GM21528 (cell line): Measurements from ENCODE around the gene AMOT.

Source experiments
- ATAC-seq: cut with Tn5 transposase; IDR thresholded peaks from one replicate; pipeline ENCODE4 v1.9.1; 2021; ENCODE audit warnings: mild to moderate bottlenecking, moderate library complexity; ENCODE audit not compliant: unreplicated experiment, low FRiP score

Gene AMOT

DNA sequence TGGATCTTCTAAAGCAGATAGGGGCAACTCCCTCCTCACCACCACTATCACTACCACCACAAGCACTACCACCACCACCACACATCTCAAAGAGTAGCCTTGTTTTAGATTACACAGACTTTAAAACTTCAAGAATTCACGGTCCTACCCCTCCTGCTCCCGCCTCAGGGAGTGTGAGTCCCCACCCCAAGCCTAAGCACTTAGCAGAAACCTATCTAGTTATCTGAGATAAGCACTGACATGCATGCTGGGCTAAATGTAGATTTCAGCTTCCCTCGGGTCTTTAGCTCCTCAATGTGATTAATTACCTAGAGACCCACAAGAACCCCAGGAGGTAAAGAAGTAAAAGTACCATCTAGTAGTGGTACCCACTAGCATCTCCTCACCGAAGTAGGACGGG is 775 bp downstream of the AMOT start:
- no peak for ATAC-seq

DNA sequence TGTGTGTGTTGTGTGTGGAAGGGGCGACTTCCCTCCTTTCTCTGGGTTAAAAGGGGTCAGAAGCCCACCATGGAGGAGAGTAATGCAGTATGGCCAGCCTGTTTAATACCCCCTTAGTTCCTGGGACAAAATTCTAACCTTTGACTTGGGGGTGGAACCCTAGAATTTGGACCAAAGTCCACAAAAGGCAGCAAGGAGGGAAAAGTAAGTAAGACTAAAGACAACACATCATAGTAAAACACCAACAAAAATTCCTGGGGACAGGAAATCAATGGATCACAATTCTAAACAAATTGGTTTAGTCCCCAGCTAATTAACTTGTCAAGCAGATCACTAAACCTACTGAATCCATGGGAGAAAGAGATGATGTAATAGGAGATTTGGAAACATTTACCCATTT is 3.1 kb downstream of the AMOT start:
- no peak for ATAC-seq

DNA sequence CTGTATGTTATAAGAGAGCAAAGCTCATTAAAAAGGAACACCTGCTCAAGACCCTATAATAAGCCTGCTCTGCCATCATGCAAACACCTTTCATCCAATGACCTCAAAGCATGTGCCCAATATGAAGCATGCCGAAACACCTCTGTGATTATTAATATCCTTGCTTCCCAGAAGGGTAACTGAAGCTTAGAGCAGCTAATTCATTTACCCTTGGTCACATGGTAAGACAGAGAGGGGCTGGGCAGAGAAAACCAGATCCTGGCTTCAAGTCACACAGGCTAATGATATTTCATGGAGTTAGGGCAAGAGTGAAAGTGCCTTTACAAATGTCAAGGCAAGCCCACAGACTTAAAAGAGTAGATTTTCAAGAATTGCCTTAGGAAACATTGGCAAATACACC is 5.6 kb downstream of the AMOT start:
- ATAC-seq = no peak

DNA sequence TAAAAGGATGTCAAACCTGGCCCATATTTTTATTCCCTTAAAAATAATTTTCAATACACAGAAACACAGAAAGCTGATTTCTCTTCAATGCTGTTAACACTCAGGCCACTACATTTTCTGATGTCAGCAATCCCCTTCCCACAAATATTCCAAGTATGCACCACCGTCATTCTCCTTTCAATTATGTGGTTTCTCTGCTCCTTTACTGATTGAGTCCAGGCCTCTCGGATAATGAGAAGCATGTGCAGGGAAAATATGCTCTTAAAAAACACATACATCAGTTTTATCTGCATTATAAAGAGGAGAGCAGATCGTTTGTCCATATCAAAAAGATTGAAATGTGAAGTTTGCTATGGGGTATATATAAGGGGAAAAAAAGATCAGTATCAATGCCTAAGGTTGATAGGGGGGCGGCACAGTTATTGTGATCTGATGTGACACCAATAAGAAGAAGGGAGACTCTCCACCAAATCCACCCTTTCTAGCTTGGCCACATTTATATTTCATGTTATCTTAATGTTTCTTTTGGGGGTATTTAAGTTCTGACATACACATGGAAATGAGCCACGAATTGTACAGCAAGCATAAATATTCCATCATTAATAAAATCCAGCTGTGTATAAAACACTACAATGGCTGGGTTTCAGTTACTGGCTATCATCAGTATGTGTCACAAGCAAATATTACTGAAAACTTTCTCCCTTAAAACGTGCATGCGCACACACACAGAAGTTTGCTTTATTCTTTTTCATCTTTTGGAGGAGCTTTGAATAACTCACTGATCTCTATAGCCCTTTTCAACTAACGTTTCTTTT is 6.4 kb downstream of the AMOT start:
- ATAC-seq = no peak

DNA sequence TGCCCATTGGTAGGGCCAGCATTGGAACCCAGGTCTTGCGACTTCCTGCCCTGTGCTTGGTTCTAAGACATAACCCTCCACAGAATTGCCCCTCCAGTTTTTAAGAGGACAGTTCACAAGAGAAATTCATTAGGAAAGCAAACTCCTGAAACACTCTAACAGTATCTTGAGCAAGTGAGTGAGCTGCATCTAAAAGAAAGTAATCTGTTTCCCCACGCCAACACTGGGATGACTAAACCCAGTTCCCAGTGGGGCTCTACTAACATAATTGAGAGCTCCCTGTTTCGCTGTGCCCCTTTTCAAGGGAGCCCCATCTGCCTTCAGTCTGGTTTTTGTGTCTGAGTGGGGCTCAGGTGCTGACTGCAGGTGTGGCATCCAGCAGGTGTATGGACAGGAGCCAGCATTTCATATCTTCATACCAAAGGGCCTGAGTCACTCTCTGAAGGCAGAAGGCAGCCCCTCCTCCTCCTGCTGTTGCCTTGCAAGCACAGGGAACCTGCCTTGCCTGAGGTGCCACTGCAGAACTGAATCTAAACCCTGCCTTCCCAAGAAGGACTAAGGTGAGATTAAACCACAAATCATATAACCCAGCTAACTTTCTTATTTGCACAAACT is 8.0 kb downstream of the AMOT start:
- ATAC-seq = no peak

DNA sequence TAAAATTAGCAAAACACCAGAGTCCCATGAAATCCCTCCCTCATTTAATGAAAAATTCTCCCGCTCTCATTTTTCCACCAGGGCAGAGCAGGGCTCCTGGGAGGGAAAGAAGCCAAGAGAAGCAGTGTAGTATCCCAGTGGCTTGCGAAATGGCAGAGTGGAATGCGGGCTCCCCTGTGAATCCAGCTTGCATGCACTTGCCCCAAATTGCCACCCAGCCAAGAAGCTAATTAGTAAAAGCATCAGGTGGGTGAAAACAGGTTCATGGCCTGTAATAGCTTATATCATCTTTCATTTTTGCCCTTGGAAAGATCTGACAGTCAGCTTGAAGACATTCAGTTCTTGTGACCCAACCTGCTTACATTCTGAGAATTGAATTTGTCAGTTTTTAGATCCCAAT is 10.1 kb downstream of the AMOT start:
- ATAC-seq = no peak

DNA sequence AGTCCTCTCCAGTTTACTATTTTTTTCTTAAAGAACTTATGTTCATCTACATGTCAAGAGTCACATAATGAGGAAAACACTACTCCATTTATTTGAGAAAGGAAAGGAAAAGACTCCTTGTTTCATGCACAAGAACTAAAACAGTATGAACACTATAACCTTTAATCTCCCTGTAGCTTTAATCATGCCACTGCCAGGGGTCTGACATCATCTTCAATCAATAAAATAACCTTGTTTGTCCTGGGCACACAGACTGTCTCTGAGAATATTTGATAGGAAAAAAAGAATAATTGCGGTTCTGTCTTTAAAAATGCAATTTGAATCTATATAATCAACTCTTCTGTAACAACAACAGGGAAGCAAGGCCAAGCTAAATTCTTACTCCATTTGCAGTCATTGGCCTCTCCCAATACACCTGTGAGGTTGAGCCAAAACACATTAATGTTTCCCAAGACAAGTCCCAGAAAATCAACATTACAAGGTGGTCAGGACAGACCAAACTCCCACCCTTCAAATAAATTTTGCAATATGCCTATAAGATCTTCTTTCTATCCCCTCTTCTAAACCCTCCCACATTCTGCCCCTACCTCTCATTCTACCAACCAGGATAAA is 13.2 kb downstream of the AMOT start:
- no peak for ATAC-seq

DNA sequence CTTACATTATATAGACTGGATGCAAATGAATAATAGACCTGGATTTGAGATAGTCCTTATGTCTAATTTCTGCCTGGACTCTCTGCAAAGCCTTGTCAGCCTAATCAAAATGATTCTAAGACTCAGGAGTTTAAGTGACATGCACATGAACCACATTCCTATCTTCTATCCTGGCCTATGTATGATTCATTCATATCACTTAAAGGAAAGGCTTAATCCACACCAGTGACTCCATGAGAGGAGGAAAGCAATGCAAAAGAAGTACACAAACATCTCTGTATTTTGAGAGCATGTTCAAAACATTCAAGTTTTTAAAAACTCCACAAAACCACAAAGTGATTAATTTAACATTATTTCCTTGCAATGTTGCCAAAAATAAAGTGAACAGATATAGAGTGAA is 14.6 kb downstream of the AMOT start:
- no peak for ATAC-seq

DNA sequence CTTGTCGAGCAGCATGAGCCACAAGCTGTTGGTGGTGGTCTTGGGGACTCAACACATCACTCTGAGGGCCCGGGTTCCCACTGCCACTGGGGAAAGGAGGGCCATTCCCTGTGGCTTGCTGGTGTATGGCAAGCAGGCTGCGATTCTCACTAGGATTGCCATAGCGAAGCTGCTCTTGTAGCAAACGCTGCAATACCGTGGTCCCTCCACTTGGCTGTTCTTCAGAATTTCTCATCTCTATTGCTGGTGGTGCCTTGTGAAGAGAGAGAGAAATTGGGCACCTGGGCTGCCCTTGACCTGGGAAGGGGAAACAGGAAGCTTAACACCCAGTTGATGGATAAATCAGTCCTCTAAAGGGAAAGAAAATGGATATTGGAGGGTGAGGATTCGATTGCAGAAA is 17.7 kb downstream of the AMOT start:
- no peak for ATAC-seq

DNA sequence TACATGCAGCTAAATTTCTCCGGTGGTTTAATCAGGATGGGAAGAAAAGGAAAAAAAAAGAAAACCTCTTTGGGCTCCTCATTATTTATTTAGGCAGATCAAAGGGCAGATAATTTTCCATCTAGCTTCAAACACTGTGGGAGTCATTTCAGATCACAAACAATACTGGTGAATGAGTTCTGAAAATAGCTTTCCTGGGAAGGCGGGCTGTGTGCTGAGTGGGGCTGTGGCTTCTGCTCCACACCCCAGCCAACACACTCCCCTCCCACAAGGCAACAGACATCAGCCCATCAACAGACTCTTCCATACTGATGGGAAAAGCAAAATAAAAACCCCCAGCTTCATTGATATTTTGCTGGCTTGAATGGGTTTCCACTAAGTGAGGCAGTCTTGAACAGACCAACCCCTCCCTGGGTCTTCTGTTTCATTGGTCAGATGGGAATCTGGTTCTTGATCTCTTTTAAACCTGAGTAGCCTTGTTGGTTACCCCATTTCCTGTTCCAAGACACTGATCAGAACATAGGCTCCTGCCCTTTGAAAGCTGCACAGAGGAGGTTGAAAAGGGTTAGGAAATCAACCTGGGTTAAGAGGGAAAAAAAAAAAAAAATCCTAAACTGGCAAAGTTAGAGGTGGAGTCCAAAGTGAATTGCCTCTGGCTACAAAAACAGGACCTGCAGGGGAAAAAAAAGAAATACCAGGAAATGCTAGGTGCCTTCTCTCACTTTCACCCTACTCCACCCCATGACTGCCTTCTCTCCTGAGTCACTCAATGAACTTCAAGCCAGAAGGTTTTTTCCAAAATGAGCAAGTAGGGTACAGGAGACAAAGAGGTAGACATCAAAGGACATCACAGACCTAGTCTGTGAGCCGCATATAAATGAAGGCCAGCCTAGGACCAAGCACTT is 20.0 kb downstream of the AMOT start:
- no peak for ATAC-seq

DNA sequence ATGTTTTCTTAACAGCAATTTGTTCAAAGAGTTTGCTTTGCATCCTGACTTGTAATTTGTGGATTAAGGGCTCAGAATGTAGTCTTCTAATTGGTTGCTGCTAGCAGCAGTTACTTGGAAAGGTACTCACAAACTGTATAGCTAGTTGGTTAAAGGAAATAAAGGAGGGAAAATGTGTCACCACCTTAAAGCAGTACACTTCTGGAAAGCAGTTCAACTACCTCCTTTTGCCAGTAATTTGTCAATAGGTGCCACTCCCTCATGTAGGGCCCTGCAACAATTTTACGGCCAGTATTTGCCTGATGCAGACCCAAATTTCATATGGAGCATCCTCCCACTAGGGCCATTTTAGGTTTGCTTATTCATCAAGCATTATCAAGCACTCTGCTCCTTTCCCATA is 20.8 kb downstream of the AMOT start:
- no peak for ATAC-seq

DNA sequence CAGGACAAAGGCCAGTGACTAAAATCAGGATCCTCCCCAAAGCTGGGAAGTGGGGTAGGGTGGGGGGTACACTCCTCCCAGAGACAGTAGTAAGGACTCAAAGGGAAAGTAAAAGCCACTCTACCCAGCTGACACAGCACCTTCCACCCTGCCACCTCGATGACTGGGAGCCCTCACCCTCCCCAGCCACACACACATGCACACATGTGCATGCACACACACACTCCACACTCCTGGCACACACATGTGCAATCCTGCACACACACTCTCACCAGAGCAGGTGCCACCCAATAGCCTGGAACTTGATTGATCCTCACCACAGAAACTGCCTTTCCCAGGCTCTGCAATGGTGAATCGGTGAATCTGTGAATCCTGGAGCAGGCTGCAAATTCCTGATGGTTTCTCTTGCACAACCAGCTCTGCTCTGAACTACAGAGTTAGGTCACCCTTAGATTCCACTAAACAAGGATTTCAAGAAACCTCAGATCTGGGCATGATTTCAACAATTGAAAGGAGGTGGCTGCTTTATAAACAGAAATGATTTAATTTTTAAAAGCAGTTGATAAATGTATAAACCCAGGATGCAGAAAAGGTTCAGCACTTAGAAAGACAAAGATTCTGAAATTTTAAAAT is 21.5 kb downstream of the AMOT start:
- no peak for ATAC-seq

DNA sequence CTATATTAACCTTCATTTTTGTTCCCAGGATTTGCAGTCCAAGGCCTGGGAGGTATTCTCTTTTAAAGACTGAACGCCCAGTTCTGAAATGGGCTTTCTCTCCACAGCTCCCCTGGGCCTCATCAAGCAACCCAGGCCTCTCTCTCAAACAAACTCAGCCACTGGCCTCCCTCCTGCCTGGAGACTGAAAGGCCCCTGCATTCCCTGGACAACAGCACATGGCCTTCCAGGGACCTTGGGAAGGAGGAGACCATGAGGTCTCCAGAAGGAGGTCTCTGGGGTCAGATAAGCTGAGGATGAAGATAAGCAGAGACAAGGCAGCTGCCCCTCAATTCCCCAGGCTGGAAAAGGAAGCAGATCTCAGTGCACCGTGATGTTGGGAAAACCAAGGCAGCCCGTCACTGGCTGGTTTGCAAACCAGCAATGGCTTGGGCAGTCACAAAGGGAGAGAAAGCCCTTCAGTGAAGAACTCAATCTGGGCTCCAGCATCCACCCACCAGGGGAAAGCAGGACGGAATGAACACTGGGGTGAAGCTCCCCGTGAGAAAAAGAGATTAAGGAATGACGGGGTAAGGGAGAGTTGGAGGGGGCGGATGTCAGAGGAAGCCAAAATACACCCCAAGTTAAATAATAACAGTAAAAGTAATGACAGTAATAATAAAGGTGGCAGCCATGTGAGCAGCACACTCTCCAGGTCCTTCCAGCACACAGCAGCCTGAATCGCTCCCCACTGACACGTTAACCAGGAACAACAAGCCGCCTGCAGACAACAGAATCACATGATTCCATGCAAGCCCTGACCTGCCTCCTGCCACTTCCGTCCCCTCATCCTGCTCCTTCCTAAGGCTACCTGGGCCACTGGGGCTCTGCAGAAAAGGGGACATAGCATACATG is 22.3 kb downstream of the AMOT start:
- no peak for ATAC-seq

DNA sequence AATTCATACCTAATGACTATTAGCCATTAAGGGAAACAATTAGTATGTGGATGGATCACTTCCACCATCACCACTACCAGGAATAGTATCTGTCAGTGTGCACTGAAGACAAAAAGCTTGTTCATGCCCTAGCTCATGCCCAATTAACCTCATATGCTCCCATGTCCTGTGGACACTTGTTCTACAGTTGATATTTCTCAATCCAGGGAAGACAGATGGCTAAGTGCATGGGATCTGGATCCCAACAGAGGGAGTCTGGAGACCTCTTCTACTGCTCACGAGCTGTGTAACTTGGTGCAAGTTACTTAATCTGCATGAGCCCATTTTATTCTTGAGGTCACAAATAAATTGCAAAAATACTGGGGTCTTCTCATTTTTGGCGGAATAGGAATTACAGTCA is 23.7 kb downstream of the AMOT start:
- ATAC-seq = no peak

DNA sequence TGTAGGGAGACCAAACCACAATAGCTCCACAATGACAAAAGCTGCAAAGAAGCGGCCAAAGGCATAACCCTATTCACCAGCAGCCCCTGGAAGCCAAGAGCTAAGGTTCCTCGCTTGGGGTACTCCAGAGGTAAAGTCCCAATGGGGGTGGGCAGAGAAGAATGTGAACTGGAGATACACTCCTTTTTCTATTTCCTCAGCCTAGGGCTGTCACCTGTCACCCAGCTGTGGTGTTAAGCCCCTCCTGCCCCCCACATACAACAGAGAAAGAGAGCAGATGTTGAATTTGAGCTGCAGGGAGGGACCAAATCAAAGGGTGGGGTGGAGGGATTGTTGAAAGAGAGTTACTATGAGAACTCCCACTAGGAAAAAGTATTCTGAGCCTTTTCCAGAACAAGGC is 26.1 kb downstream of the AMOT start:
- no peak for ATAC-seq

DNA sequence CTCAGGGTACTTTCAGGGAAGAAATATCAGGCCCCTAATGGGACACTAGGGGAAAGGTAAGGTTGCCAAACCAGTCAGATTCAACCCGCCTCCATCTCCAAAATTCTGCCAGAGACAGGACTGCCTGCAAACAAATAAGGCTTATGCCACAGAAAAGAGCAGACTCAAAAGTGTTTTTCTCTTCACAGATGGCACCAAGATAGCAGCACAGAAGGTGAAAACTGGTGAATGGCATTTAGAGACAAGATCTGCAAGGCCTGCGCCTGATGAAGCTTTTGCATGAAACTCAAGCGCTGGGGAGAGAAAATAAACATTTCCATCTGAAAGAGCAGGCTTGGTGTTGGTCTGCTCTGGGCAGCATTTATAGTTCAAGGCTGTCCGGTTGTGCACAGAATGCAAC is 27.9 kb downstream of the AMOT start:
- no peak for ATAC-seq

DNA sequence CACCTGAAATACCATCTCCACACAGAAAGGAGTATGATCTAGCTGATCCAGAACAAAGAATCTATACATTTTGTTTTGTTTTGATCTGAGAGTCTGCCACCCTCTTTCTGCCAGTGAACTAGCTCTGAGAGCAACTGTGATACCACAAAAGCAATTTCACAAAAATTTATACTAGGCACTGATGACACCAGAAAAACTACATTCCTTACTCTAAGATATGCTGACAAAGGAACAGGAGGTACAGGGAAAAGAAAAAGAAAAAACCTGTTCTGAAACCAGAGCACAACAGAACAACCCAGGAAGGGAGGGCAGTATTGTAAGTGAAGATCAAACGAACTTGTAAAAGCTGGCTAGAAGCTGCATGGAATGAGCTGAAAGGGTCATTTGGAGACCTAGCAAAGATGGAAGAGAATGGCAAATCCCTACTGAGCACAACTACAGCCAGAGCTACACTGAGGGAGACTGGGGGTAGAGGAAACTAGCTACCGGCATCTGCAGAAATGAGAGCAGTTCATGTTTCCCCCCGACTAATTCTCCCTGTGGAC is 31.9 kb downstream of the AMOT start:
- no peak for ATAC-seq

DNA sequence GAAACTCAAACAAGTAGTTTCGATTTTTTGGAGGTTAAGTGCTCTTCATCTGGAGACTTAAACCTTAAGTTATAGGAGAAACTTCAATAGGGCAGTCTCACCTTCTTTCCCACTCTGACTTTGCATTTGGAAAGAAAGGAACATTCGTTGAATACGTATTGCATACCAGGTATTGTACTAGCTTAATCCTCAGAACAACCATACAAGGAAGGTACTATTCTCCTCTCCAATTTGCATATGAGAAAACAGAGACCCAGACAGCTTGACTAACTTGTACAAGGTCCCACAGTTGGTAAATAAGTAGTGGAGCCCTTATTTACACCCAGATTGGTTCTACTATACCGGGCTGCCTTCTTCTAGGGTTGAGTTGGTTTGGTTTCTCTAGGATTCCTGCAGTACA is 32.6 kb downstream of the AMOT start:
- no peak for ATAC-seq

DNA sequence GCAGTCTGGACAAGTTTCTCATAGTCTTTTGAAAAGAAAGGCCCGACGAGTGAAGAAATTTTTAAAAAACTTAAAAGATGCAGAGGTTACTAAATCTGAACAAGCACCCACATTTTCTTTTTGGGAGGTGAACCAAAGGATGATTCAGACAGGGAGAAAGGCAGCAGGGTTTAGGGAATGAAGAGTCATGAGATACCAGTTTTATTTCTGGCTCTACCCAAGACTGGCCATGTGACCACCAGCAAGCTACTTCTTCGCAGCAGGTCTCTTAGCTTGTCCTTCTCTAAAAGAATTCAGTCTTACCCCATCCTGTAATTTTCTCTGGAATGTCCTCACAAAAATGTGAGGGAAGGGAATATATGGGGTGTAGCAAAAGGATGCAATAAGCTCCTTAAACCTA is 37.6 kb downstream of the AMOT start:
- no peak for ATAC-seq
